GM19351 (cell line): ENCODE data around the gene SLC30A9.

ENCODE experiments used
- ATAC-seq: cut with Tn5 transposase; IDR thresholded peaks from one replicate; pipeline ENCODE4 v1.9.1; 2021; ENCODE audit warnings: mild to moderate bottlenecking, moderate library complexity; ENCODE audit not compliant: unreplicated experiment

Gene SLC30A9

DNA sequence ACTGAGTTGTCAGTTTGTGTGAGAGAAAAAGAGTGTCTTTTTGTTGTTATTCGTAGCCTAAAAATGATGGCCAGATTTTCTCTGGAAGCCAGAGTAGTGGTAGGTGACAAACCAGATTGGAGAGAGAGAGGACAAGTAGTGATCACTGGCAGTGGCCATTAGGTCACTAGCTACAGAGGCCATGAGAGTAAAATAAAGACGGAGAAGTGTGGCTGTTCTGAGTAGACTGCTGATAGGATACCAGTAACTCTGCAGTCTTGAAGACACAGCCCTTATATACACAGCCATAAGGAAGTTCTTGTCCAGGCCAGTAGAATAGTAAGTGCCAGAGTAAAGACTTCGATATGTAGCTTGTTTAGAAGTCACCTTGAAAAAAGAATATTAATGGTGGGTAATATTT is 7.7 kb downstream of the SLC30A9 start:
- ATAC-seq, result no peak

DNA sequence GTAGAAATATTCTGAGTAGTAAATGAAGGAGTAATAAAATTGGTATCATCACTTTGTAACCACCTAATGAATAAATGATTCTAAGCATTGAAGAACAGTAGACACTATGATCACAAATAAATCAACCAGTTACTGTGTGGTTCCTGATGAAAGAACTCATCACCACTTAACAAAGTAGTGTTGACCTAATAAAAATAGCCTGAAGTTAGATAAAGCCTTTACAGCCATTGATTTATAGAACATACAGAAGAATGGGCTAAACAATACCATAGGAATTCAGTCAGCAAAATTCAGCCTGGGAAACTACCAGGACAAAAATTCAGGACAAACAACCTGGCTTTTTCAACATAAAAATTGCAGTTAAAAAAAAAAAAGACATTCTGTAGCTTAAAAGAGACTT is 9.0 kb downstream of the SLC30A9 start:
- ATAC-seq, result no peak

DNA sequence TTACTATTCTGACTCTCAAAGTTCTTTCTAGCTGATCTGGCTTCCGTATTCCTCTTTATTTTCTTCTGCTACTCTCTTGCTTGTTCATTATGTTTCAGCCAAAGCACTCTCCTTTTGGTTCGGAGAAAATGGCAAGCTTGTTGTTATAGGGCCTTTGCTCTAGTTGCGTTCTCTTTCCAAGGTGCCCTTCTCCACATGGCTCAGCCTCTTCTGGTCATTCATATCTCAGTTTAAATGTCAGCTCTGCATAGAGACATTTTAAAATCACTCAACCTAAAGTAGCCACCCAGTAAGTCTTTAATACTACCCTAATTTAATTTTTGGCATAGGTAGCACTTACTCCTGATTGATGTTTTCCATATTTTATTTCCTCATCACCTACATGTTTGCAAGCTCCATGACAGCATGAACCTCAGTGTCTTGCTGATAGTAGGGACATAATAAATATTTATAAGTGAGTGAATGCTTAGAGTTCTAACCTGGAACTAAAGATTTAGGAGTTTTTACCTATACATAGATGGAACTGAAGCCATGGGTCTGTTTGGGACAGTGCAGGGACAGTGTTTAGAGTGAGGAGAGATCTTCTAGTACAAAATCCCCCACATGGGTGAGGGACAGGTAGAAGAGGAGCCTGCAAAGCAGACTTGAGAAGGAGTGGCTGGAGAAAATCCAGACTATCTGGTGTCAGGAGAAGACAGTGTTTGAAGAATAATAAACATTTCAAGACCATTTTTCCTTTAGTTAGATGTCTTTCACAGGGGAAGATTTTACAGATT is 17.9 kb downstream of the SLC30A9 start:
- ATAC-seq, result no peak

DNA sequence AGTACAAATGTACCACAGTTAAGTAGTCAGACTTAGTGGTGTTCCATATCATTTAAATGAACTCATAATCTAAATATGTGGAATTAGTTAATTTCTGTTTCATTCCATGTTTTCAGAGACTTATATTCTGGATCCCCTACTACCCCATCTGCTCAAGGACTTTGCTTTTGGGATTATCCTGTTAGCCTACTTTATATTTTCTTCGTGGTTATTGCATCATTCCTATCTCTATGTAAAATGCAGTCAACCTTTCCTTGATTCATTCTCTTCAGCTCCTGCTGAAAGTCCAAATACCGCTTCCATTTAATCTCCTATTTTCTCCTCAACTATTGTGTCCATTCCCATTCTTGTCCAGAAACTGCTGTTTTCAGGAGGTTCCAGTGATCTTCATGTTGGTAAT is 25.1 kb downstream of the SLC30A9 start:
- ATAC-seq, result no peak

DNA sequence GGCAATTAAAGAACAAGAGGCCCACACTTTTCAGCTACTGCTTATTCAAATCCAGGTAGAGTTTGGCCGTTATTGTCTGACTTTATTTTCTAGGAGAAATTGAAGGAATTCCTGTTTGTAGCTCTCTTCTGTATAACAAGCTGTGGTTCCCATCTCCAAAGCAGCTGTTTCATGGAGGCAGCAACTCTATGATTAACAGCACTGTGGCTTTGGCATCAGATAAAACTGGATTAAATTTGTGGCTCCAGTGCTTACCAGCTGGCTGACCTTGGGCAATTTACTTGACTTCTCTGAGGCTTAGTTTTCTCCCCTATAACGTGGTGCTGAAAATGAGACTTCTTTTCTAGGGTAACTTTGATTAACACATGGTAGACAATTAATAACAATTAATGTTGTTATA is 28.1 kb downstream of the SLC30A9 start:
- no peak for ATAC-seq

DNA sequence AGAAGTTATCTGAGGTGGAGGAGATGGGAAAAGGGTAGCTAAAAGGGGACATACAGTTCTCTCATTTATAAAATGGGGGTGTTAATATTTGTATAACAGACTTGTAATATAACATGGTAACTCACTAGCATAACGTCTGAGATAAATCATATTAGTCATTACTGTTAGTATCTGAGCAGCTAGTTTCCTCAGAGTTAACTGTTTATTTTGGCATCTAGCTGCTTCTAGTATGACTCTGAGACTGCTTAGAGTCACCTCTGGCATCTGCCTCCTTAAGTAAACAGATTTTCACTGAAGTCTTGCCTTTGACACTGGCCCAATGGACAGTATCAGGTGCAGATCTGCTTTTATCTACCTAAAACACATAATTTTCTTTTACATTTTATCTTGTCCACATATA is 58.1 kb downstream of the SLC30A9 start:
- ATAC-seq, result no peak

DNA sequence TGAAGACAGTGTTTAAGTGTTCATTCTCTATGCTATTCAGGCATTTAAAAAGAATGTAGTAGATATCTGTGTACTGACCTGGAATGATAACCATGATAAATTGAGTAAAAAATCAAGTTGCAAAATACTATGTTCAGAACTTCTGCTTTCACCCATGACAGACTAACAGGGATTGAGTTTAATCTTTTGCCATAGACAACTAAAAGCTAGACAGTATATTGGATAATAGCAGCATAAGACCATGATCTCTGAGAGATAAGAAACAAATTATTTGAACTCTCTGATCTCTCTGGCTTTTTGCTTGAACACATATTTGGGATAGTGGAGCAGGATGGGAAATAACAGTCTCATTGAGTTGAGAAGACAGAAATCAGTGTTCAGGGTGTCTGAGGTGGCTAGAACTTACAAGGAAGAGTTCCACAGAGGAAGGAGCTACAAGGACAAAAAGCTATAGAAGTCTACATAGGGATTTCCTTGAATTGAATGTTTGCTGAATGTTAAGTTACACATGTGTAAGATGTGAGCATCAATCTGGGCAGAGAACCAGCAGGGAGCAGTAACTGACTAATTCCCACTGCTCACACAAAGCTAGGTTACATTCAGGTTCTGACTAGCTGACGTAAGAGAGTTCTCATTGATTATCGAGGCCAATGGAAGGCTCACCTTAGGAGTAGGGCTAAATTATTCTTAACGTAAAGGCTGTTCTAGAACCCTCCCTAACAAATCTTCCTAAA is 60.4 kb downstream of the SLC30A9 start:
- no peak for ATAC-seq

DNA sequence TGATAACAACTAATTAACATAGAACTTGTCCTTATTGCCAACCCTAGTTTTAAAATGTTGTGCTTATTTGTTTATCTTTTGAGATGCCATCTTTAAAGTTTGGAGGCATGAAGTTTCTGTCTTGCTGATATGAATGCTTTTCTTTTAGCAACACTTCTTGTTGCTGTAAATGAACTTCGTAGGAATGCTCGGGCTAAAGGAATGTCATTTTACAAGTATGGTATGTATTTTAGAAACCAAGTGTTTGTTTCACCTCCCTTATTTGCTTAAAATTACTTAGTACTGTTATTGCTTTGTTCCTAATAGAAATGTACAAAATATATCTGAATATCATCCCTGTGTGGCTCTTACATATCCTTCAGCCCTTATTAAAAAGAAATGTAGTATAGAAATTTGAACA is 76.1 kb downstream of the SLC30A9 start:
- no peak for ATAC-seq

DNA sequence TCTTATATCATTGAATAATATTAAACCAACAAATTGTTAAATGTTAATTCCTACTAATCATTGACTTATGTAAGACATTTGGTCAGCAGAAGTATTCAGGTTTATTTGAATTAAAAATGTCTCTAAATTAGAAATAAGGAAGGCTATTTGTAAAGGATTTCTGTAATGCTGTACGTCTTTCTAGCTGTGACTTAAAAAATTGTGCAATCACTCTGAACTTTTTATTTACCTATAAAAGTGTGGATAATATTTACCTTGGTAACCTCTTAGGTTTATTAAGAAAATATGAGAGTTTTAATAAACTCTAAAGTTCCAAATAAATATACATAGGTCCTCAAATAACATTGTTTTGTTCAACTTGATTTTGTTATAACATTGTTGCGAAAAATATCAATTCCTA is 76.9 kb downstream of the SLC30A9 start:
- ATAC-seq, result no peak

DNA sequence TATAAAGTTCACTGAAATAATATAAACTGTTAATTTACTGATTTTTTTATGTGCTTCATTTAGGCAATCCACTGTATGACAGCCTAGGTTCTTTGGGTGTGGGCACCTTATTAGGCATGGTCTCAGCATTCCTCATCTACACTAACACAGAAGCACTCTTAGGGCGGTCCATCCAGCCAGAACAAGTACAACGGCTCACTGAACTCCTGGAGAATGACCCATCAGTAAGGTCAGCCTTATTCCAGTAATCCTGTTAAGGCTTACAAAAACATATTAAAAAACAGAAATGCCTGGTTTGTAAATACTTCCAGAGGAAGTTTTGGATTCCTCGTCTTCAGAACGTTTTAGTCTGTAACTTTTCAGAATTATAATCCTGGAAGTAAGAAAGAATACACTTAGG is 80.1 kb downstream of the SLC30A9 start:
- ATAC-seq, result no peak

DNA sequence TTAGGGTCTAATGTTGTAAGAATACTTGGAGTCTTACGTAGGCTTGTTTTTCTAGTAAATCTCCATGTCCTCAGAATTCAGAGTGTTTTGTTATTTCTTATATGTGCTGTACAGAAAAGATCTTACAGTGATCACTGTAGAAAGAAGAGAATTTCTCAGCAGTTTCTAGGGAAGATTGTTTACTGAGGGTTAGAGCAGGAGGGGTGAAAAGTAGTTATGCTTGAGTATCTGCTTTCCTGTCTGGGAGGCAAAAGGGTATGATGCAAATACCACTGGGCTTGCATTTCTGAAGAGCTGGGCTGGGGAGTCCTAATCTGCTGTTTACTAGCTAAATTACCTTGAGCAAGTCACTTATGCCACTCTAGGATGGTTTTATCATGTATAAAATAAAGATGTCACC is 84.0 kb downstream of the SLC30A9 start:
- ATAC-seq, result no peak

DNA sequence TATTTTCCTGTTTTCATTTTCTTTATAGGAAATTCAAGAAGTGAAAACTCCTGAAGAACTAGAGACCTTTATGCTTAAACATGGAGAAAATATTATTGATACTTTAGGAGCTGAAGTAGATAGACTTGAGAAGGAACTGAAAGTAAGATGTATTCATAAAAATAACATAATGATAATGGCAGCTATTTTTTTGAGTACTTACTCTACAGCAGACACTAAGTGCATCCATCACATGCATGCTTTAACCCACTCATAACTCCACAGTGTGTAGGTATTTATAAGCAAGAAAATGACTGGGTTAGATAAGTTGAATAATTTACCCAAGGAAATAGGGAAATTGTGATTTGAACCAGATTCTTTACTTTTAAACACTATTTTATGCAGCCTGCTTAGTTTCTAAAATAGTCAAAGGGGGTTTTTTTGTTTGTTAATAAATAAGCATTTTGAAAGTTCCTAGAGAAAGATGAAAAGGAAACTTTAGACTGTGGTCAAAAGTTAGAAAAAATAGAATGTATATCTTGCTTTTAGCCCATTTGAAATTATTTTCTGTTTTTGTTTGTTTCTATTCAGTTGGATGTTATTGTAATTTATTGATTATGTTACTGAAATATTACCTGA is 88.0 kb downstream of the SLC30A9 start:
- peak; percentile 97 for ATAC-seq

DNA sequence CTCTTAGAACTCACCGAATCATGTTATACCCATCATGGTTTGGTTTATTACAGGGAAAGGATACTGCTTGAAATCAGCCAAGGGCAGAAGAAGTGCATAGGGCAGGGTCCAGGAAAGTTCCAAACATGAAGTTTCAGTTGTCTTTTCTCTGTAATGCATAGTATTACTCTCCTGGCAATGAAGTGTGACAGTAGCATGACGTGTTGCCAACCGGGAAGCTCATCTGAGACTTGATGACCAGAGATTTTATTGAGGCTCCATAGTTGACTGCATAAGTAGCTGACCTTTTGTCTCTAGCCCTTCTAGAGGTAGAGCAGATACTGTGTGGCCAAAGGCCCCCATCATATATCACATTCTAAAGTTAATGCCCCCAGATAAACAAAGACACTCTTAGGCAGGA is 90.0 kb downstream of the SLC30A9 start:
- no peak for ATAC-seq

DNA sequence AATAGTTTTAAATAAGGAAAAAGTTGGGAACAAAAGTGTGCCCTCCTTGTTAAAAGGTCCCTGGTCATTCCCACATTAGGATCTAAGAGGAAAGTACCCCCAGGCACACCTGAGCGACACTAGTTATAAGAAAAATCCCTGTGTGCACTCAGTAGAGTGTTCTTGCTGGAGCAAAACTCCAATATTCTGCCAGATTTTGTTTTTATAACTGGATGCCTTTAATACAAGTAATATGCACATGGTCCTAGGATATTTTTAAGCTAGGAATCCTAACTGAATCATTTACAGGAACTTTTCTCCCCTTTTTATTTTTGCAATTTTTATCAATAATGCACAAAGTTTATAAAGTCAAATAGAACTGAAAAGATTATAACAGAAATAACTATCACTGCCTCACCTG is 93.5 kb downstream of the SLC30A9 start:
- no peak for ATAC-seq

DNA sequence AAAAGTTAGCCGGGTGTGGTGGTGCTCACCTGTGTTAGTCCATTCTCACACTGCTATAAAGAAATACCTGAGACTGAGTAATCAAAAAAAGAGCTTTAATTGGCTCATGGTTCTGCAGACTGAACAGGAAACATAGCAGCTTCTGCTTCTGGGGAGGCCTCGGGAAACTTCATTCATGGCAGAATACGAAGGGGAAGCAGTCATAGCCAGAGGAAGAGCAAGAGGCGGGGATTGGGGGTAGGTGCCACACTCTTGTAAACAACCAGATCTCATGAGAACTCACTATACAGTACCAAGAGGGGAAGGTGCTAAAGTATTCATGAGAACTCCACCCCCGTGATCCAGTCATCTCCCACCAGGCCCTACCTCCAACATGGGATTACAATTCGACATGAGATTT is 98.1 kb downstream of the SLC30A9 start:
- ATAC-seq, result no peak

DNA sequence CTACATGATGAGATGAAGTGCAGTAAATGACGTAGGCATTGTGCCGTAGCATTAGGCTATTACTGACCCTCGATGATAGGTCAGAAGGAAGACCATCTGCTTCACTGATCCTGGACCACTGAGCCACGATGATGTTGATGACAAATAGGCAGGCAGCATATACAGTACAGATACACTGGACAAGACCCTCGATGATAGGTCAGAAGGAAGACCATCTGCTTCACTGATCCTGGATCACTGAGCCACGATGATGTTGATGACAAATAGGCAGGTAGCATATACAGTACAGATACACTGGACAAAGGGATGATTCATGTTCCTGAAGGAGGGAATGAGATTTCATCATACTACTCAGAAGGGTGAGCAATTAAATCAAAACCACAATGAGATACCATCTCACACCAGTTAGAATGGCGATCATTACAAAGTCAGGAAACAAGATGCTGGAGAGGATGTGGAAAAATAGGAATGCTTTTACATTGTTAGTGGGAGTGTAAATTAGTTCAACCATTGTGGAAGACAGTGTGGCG is 111.2 kb downstream of the SLC30A9 start:
- no peak for ATAC-seq

DNA sequence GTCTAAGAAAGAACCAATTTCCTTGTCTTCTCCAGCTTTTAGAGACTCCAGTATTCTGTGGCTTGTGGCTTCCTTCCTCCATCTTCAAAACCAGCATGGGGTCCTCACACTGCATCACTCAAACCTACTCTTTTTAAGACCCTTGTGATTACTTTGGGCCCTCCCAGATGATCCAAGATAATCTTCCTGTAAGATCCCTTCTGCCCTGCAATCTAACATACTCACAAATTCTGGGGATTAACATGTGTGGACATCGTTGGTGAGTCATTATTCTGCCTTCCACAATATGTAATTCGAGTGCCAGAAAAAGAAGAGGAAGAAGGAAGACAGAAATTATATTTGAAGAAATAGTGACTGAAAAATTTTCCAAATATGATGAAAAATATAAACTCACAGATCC is 114.2 kb downstream of the SLC30A9 start:
- ATAC-seq, result no peak

DNA sequence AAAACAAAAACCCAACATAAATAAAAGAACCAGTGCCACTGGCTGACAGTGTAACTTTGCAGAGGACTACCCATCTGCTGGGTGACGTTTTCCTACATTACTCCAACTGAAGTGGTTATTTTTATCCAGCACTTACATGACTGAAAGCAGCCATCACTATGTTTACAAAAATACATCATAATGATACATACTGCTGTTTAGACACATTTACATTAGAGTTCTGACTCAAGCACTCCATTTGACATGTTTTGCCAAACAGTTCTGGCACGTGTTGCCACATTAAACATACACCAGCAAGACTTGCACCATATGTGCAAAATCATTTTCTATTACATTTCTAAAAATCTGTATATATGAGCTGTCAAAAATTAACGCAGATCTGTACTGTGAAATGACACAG is 122.5 kb downstream of the SLC30A9 start:
- ATAC-seq, result no peak

DNA sequence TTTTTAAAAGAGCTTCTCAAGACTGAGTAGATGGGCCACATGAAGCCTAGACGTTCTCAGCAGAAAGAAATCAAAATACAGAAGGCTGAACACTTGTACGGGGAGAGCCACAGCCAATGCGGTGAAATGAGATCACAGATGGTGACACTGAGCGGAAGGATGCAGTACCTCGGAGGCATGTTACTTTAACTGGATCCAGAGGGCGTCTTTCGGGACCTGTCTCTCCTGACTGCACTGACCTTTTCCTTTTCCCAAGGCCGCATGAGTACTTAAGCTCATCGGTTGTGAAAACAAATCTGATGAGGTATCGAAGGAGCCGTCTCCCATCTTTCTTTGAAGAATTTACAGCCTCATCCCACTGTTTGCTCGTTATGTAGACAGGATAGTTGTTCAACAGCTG is 129.6 kb downstream of the SLC30A9 start:
- no peak for ATAC-seq

DNA sequence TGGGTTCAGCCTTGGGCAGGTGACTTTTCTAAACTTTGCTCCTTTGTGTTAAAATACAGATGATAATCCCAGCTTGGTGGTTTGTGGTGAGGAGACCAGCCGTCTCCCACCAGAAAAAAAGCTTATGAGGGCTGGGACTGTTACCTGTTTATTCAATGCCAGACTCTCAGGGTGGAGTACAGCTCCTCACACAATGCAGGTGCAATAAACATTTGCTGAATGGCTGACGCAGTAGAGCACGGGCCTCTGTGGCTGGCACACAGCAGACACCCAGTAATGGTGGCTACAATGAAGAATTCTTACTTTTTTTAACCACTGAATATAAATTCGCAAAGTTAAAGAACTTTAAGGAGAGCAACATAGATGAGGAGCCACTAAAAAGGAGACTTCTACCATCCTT is 131.9 kb downstream of the SLC30A9 start:
- no peak for ATAC-seq

DNA sequence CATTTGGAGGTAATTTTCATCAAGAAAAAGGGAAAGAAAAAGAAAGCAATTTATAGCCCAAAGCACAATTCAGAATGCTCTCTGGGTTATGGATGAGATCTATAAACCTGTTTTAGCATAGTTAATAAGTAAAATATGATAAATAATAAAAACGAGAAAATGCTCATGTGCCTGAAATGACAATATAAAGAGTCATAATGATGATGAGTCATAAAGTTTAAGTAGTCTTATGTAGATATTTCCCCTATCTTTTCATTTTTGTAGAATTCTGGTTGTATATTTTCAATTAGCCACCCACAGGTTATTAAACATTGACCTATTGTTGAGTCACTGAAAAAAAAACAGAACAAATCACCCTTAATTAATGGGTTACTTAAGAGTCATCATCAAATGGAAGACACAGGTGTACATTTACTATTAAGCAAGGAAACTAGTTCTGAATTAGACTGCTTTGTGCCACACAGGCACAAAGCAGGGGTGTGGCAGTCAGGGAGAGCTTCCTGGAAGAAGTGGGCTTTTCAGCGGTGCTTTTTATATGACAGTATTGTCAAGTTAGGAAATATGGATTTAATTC is 132.8 kb downstream of the SLC30A9 start:
- ATAC-seq, result no peak

DNA sequence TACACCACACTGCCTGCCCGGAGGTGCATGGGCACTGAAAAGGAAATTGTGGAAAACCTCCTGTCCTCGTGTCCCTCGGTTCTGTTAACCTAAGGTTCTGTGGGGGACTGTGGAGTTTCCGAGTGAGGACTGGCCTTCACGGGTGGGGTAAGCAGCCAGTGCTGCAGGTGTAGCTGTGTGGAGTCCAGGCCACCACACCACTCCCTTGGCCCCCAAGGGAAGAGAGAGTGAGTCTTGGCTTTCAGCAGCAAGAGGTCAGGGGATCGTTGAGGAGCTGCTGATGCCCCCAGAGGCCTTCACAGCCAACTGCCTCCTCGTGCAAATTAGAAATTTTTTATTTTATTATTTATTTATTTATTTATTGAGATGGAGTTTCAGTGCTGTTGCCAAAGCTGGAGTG is 141.8 kb downstream of the SLC30A9 start:
- no peak for ATAC-seq
